Inflammatory macrophage (primary cell): ENCODE results near the gene SLC39A5.
"Not testable (repeated sequence)": the region's sequence is repeated elsewhere in the genome, so short reads cannot be mapped to it uniquely, and the experiment has no call there.

ENCODE experiments used
- DNase-seq, 2 donors: peaks; one replicate each; pipeline ENCODE4 v3.0.0-alpha.2; 2020 to 2022

The SLC39A5 gene

DNA sequence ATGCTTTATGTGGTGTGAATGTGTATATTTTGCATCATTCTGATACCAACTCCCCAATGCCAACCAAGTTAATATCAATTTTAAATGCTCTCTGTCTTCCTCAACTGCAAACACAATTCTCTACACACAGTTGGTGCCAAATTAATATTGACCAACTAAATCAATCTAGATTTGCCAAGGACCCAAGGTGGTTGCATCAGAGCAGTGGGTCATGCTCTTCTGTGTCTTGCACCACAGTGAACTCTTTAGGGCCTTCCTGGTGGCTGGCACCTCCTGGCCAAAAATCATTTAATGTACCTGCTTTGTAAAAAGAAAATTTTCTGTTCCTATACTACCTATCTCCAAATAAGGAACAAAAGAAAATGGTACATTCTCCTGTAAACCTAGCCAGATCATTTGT, 51.0 kb downstream of the SLC39A5 start:
- peak in 1 of 2 donors; percentile 10 for DNase-seq

GRCh38 chr12:56282030-56282429, 52.2 kb downstream of the SLC39A5 start:
- DNase-seq = no peak

DNA sequence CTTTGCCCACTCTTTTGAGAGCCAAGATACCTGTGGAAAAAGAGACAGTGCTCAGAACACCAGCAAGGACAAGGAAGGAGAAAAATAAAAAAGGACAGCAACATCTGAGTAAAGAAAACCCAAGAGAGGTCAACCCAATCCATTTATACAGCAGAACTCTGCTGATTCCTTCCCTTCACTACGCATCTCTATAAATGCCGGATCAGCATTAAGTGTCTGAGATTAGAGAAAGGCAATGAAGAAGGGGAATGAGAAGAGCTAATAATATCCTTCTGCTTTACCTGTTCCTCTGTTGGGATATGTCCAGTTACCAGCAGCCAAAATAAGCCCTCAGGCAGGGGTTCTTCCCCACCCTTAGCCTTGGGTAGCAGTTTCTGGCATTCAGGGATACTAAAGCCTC, 52.7 kb downstream of the SLC39A5 start:
- DNase-seq = no peak

GRCh38 chr12:56284263-56284662, 54.4 kb downstream of the SLC39A5 start:
- not testable (repeated sequence) for DNase-seq

DNA sequence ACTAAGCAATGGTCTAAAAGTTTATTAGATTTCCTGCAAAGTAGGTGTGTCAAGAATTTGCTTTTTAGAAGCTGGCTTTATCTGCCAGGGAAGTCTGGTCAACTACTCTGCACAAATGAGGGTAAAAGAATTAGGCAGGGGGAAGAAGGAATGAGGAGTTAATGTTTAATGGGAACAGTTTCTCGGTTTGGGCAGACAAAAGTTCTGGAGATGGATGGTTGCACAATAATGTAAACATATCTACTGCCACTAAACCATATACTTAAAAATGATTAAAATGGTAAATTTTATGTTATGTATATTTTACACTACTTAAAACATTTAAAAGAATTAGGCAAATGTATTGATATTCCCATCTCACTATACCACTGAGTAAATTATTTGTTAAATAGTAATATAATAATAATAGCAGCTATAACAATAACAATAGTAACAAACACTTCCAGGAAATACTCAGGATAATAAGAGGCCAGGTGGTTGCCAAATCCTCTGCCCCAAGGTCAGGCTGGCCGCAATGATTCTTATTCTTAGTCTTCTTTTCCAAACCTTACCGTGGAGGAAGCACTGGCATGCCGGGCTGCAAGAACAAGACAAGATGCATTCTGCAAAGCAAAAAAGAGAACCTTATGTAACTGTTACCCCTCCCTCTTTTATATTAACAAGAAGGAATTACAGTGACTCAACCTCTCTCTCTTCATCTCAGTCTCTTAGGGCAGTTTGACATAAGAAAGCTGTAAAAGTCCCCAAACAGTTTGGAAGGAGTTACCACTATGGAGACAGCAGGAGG, 56.4 kb downstream of the SLC39A5 start:
- DNase-seq = no peak
